Middle frontal gyrus (tissue), 1 donor: ENCODE results near the gene DBN1.

ENCODE experiments used
- DNase-seq: peaks from one replicate; pipeline ENCODE4 v3.0.0-alpha.2; 2015; ENCODE audit warnings: low spot score; ENCODE audit errors: extremely low spot score

Gene DBN1

GRCh38 chr5:177445052-177445916, 28.1 kb downstream of the DBN1 start:
- no peak for DNase-seq

- DNase-seq = no peak
Measured at GRCh38 chr5:177444106-177445051, 29.1 kb downstream of the DBN1 start.

- no peak for DNase-seq
Measured at GRCh38 chr5:177443144-177443983, 30.1 kb downstream of the DBN1 start.

GRCh38 chr5:177442066-177442826, 31.2 kb downstream of the DBN1 start:
- DNase-seq = no peak

- DNase-seq = no peak
Measured at GRCh38 chr5:177440990-177441780, 32.2 kb downstream of the DBN1 start.

- no peak for DNase-seq
Measured at GRCh38 chr5:177440211-177440989, 33.0 kb downstream of the DBN1 start.

GRCh38 chr5:177439518-177440053, 33.8 kb downstream of the DBN1 start:
- DNase-seq = no peak

- DNase-seq = no peak
Measured at GRCh38 chr5:177438468-177438867, 35.0 kb downstream of the DBN1 start.

GRCh38 chr5:177437623-177438022, 35.8 kb downstream of the DBN1 start:
- no peak for DNase-seq

- no peak for DNase-seq
Measured at GRCh38 chr5:177435847-177436536, 37.4 kb downstream of the DBN1 start.

GRCh38 chr5:177434942-177435738, 38.3 kb downstream of the DBN1 start:
- no peak for DNase-seq

- no peak for DNase-seq
Measured at GRCh38 chr5:177434437-177434836, 39.0 kb downstream of the DBN1 start.

GRCh38 chr5:177433658-177434217, 39.7 kb downstream of the DBN1 start:
- DNase-seq = no peak

GRCh38 chr5:177432839-177433657, 40.4 kb downstream of the DBN1 start:
- DNase-seq = no peak

GRCh38 chr5:177432143-177432838, 41.1 kb downstream of the DBN1 start:
- DNase-seq = no peak
